ENCODE data around the gene PTGR2.
A peak's percentile ranks its signal among the peaks of the same experiment; 100 is the strongest.
"Not testable (repeated sequence)": the region's sequence is repeated elsewhere in the genome, so short reads cannot be mapped to it uniquely, and the experiment has no call there.

Gene PTGR2

DNA sequence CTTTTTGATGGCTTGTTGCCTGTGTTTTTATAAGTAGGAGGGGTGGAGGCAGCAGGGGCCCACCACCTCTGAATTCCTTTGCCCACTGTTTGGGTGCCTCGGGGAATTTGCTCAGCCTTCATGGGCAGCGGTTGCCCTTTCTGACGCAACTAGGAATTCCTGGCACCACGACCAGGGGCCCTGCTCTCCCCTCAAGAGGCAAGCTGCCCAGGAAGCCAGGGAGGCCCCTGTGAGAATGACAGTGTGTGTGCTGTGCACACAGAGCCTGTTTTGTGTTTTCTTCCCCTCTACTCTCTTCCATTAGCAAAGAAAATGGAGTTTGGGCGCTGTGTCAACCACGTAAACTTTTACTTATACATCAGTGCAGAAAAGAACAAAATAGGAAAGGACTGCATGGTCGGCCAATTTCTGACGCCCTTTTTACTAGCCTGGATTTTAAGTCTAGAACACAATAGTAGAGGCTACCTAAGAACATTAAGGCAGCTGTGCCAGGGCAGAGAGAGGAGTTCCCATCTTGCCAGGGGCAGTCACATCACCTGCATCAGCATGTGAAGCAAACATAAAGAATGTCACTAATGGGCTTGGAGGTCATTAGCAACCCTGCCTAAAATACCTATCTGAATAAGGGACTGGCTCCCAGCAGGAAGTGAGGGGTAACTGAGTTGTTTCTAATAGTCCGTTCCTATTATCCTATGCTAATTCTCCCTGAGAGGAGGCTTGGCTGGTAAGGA lies 17.9 kb upstream of the PTGR2 start:
- FAIRE-seq: no peak

DNA sequence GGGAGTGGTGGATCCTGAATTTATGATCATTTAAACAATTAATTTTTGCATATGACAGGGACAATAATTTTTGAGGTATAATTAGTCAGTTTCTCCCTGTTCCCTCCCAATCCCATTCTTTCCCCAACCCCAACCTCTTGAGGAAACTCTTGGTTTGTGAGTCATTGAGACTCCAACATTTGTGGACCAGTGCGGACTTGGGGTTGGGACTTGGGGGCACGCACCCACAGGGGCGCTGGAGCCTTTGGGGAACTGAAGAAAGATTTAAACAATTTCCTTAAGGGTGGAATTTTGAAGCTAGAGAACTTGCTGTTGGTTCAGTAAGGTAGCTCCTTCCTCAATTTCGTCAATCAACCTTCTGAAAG lies 17.4 kb upstream of the PTGR2 start:
- FAIRE-seq: no peak

DNA sequence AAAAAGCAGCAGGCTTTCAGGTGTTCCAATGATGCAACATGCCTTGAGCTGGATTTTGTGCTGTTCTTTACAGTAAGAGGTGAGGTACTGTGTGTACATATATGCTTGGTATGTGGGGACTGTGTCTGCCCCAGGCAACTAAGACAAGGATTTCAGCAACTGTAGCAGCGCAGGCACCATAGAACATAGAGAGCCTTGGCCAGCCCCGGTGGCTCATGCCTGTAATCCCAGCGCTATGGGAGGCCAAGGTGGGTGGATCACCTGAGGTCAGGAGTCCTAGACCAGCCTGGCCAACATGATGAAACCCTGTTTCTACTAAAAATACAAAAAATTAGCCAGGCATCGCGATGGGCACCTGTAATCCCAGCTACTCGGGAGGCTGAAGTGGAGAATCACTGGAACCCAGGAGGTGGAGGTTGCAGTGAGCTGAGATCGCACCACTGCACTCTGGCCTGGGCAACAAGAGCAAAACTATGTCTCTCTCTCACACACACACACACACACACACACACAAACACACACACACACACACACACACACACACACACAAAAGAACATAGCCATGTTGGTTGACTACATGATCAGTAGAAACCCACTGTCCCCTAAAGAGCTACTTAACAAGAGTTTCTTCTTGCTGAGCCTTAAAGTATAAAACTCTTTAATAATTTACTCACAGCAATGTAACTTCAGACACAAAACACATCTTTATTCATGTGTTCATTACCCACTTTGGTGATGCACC lies 13.2 kb upstream of the PTGR2 start:
- not testable (repeated sequence) for FAIRE-seq

DNA sequence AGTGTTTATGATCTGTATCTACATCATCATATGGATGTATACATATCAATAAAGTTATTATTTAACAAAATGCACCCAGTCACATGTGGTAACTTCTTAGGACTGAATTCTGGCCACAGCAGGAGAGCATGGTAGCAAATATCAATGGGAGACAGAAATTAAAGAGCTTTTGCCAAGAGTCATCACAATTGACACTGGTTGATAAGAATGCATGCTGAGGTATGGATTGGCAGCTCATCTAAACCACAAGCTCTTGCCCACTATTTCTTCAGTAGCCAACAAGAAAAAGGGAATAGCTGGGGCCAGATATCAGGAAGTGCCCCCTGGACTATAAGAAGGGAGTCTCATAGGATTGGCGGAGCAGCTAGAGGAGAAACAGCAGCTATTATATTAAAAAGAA lies 9.4 kb upstream of the PTGR2 start:
- FAIRE-seq: no peak

DNA sequence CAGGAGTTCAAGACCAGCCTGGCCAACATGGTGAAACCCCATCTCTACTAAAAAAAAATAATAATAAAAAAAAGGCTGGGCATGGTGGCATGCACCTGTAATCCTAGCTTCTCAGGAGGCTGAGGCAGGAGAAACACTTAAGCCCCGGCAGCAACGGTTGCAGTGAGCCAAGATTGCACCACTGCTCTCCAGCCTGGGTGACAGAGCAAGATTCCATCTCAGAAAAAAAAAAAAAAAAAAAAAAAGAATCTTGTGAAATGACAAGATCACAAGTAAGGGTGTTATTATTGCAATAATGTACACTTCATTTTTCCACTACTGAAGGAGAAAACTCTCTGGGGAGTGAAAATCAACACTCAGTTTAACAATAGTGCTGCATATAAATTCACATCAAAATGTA lies 8.8 kb upstream of the PTGR2 start:
- no peak for FAIRE-seq

DNA sequence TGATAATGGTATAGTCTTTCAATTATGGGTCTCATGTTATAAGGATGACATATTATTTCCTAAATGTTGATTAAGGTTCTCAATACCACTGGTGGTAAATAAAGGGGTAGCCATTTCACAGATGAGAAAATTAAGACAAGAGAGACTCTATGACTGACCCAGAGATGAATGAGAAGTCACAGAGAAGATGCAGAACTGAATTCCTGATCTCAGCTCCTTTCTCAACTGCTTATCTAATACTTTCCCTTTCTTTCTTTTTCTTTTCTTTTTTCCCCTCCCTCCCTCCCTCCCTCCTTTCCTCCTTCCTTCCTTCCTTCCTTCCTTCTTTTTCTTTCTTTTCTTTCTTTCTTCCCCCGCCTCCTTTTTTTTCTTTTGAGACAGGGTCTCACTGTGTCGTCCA lies 8.3 kb upstream of the PTGR2 start:
- no peak for FAIRE-seq

DNA sequence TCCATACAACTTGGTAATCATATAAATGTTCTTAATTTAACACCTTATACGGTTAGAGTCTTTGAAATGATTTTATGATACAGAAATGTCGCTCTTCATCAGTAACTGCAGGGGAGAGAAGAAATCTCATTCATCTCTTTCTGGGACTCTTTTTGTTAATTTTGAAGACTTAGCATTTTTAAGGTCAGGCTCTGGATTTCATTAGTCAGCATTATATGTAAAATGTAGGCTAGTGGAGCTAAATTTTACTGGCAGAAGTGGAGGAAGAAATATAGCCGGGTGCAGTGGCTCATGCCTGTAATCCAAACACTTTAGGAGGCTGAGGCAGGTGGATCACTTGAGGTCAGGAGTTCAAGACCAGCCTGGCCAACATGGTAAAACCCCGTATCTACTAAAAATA lies 4.7 kb upstream of the PTGR2 start:
- FAIRE-seq: no peak

DNA sequence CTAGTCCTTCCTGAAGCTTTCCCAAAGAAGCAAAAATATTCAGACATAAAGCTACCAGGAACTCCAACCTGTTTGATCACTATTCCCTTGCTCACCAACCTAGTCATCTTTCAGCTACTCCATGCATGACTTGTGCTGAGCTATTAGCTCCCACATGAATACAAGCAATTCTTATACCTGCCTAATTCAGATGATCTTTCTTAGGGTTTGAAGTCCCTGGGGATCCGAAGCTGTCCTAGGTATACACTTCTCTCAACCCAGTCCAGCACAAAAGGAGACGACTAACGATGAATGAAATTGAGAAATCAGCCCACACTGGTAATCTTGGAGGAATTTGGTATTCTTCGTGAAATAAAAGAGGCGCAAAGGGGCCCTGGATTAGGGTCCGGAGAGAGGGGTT lies 631 bp upstream of the PTGR2 start:
- peak; percentile 21 for FAIRE-seq

DNA sequence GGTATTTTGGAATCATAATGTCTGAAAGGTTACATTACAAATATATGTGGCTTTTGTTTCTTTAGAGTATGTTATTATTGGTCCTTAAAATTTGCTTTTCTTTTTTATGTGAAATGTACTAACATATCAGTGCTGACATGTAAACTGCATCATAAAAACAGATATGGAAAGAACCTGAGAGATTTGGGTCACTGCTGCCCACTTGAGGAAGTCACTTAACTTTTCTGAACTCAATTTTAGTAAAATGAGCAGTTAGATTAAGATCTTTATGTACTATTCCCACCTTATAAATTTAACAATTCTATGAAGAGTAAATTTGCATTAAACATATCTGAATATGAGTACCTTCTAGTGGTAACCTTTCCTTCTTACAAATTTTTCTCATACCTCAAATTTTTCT lies 7.5 kb downstream of the PTGR2 start:
- no peak for FAIRE-seq

DNA sequence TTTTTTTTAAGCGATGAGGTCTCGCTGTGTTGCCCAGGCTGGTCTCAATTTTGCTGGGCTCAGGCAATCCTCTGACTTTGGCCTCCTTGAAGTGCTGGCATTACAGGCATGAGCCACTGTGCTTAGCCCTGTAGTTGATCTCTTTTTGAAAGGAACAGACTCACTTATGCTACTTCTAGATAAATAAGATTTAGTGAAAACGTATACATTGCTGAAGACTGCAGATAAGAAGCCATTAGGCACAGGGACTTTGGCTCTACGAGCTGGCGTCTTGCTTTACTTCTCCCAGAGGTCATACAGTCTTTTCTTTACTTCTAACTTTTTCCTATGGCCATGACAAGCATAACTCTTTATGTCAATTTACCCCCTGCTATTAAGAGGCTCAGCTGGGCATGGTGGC lies 9.4 kb downstream of the PTGR2 start:
- FAIRE-seq: no peak

DNA sequence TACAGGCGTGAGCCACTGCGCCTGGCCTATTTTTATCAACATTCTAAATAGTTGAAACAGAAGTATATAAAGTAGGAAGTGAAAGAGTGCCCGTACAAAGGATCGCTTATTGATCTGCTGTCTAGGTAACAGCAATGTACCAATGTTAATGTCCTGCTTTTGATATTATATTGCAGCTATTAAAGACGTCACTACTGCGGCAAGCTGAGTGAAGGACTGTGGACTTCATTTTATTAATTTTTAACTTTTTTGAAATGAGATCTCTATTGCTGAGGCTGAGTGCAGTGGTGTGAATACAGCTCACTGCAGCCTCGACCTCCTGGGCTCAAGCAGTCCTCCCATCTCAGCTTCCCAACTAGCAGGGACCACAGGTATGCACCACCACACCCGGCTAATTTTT lies 10.8 kb downstream of the PTGR2 start:
- no peak for FAIRE-seq

DNA sequence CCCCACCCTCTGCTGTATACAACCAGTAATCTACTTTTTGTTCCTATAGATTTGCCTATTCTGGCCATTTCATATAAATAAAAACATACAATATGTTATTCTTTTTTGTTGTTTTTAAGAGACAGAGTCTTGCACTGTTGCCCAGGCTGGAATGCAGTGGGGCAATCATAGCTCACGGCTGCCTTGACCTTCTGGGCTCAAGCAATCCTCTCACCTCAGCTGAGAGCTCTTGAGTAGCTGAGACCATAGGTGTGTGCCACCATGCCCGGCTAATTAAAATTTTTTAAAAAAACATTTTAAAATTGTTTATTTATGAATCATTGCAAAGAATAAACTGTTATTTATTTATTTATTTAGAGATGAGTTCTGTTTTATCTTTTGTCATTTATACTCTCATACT lies 11.6 kb downstream of the PTGR2 start:
- FAIRE-seq: peak; percentile 65

DNA sequence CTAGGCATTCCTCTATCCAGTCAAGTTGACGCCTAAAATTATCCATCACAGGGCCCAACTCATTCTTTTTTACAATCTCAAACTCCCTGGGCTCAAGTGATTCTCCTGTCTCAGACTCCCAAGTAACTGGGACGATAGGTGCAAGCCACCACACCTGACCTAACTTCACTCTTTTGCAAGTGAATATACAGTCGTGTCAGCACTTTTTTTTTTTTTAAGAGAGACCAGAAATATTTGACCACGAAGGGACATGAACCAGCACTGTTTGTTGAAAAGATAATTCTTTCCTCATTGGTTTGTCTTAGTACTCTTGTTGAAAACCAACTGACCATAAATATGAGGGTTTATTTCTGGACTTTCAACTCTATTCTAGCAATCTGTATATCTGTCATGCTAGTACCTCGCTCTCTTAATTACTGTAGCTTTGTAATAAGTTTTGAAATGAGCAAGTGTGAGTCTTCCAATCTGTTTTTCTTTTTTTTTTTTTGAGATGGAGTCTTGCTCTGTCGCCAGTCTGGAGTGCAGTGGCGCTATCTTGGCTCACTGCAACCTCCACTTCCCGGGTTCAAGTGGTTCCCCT lies 14.0 kb downstream of the PTGR2 start:
- no peak for FAIRE-seq

DNA sequence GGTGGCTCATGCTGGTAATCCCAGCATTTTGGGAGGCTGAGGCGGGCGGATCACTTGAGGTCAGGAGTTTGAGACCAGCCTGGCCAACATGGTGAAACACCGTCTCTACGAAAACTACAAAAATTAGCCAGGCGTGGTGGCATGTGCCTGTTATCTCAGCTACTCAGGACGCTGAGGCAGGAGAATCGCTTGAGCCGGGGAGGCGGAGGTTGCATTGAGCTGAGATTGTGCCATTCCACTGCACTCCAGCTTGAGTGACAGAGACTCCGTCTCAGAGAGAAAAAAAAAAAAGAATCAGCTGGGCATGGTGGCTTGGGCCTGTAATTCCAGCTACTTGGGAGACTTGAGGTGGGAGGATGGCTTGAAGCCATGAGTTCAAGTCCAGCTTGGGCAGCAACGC lies 18.1 kb downstream of the PTGR2 start:
- FAIRE-seq: not testable (repeated sequence)

DNA sequence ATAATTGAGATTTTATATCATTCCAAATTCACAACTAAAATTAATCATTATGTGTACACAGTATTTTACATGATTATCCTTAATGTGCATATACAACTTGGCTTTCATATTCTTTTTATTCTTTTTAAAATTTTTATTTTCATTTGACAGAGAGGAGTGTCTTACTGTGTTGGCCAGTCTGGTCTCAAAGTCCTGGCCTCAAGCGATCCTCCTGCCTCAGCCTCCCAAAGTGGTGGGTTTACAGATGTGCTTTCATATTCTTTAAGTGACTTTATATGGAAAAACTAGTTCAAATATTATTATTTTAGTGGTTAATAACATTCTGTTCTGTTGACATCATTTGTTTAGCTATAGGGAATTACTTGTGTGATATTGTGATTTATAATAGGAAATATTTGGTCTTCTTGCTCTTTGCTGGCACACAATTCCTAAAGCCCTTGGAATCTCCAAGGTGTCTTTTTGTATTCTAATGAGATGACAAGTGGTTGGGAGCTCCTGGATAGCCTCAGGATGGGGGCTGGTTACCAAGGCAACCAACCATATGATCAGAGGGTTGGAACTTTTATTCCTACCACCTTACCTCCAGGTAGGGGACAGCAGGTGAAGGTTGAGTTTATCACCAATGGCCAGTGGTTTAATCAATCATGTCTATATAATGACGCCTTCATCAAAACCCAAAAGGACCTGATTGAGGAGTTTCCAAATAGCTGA lies 19.0 kb downstream of the PTGR2 start:
- FAIRE-seq: no peak

DNA sequence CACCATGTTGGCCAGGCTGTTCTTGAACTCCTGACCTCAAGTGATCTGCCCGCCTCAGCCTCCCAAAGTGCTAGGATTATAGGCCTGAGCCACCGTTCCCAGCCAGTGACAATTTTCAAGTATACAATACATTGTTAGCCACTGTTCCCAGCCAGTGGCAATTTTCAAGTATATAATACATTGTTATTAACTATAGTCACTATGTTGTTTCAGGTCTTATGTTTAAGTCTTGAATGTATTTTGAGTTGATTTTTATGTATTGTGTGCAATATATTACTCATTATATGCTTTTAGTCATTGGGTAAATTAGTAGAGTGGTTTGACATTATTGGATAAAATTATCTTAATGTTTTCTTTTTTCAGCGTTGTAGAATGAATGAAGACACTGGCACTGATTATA lies 22.0 kb downstream of the PTGR2 start:
- no peak for FAIRE-seq

DNA sequence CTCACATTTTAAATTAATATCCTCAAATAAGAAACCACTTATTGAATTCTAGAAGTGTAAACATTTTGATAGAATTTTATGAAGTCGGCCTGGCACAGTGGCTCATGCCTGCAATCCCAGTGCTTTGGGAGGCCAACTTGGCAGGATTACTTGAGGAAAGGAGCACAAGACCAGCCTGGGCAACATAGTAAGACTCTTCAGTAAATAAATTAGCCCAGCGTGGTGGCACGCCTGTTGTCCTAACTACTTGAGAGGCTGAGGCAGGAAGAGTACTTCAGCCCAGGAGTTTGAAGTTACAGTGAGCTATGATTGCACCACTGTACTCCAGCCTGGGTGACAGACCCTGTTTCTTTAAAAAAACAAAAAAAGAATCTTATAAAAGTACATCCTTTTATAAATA lies 26.2 kb downstream of the PTGR2 start:
- FAIRE-seq: no peak

DNA sequence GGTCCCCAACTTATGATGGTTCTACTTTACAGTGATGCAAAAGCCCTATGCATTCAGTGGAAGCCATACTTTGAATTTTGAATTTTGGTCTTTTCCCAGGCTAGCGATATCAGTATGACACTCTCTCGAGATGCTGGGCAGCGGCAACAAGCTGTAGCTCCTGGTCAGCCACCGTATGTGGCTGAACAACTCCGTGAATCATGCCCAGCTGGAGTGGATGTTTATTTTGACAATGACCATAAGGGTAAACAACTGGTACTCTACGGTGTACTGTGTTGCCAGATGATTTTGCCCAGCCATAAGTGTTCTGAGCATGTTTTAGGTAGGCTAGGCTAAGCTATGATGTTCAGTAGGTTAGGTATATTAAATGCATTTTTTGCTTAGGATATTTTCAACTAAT lies 26.8 kb downstream of the PTGR2 start:
- no peak for FAIRE-seq

DNA sequence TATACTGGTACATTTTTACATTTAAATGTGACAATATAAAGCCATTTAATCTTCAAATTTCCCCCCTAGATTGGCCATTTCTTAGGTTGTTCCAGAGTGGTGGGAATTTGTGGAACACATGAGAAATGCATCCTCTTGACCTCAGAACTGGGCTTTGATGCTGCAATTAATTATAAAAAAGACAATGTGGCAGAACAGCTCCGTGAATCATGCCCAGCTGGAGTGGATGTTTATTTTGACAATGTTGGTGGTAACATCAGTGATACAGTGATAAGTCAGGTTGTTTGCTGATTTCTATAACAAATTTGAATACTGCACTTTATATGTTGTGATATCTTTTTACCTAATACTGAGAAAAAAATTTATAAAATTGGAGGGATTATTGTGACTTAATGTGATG lies 27.4 kb downstream of the PTGR2 start:
- FAIRE-seq: no peak

DNA sequence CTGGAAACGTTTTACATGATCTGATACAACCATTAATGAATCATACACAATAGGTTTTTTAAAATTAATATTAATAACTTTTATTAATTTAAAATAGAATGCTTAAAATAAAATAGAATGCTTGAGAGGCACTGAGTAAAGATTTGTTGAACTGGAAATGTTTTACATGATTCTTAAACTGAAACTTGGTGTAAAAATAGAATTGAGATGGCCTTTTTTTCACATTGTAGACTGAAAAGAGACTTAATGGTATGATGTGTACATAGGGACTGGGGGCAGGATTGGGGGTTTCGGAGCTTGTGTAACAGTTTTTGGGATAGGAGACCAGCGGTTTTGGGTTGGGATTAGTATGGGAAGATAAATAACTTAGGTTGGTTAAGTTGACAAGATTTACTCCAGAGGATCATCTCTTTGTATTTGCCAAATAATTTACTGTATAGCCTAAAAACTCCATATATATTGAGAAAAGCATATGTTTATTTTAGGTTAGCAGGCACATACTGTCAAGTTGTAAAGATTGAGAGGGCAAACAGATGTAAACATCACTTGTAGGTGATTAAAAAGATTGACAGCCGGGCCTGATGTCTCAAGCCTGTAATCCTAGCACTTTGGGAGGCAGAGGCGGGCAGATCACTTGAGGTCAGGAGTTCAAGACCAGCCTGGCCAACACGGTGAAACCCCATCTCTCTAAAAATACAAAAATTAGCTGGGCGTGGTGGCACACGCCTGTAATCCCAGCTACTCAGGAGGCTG lies 33.0 kb downstream of the PTGR2 start:
- FAIRE-seq: no peak

DNA sequence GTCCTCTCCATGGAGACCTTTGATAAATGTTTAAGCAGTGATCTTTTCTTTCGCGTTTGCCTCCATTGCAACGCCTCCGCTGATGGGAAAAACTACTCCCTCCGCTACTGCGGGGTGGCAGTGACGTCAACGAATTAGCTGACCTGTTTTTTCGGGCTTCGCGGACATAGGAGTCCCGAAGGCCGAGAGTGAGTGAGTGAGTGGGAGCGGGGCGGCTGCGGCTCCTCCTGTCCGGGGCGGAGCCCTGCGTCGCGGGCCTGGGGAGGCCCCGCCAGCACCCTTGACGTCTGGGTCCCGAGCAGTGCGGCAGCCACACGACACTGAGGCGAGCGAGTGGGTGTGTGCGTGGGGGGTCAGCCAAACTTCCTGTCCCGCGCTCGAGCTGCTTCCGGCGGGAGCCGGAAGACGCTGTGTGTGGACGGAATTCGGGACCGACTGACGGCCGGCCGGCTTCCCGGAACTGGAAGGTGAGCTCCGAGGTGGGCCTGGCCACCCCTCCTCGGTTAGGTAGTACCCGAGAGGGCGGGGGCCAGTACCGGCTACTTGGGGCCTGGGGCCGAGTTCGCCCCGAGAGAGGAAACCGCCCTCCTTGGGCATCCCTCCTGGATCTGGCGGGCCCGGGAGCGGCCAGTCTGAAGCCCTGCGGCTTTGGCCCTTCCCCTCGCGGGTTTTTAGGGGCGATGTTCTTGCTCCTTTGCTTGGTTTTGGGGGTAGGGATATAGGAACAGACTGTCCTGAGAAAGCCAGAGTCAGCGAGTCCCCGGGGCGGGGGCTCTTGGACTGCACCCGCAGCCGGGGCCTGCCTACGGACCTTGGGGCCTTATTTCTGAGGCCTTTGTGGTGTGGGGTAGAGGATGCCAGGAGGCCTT lies 35.1 kb downstream of the PTGR2 start, which contains the start of gene ZNF410:
TSS of gene ZNF410 (plus strand) at position 411 of the 869 bp plus-strand sequence. CDS start 5,317 bp downstream, outside the sequence.
- FAIRE-seq: no peak

DNA sequence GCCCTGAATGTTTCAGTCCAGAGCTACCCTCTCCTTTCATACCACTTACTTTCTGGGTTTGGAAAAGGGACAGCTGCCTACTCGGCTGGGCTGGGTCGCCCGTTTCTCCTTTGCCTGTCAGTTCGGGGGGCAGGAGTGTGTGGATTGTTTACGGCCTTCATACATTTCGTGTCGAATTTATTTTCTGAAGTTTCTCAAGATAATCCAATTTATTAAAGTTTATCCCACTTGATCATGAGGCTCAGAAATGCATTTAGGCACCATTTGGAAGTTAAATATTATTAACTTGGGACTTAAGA lies 35.6 kb downstream of the PTGR2 start:
- no peak for FAIRE-seq

Measured in islet of Langerhans (tissue), 1 donor.